Endothelial cell of umbilical vein (primary cell): ENCODE data around the gene CHN1.

Source experiments
- CTCF ChIP-seq, 2 donors: IDR thresholded peaks; 1 replicate in 1 of 2; 2 replicates in 1 of 2; pipeline ENCODE4 v1.5.1; 2011; ENCODE audit warnings: low read length in 2 of 2, mild to moderate bottlenecking in 2 of 2, moderate library complexity in 2 of 2, control low read depth in 1 of 2, inconsistent platforms in 1 of 2, low read depth in 1 of 2; ENCODE audit not compliant: insufficient read depth in 1 of 2; ENCODE audit errors: extremely low read depth in 1 of 2
- EZH2 ChIP-seq: IDR thresholded peaks from 2 replicates; pipeline ENCODE4 v1.6.1; 2012; ENCODE audit warnings: borderline replicate concordance, low read depth, mild to moderate bottlenecking, moderate library complexity, low read length, inconsistent platforms; ENCODE audit not compliant: severe bottlenecking

DNA sequence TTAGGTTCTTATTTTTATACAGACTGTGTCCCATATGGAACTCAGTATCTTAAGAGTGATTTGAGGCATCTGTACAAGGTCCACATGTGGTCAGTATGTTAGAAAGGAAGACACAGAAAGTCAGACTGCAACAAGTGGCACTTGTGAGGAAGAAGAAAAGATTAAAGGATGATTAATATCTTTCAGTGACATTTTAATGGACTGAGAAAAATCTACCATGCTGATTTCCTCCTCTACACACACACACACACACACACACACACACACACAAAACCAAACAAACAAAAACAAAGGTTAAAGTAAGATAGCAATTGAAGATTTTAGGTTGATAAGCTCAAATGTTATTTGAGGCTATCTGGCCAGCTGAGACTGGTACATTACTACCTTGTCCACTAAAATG is 146.4 kb downstream of the CHN1 start:
- TF ChIP-seq EZH2 (no peak), CTCF (IDR thresholded peaks at IDR 0.05; ENCODE audit: extremely low read depth in 1 of 2, insufficient read depth in 1 of 2, low read depth in 1 of 2, low read length in 2 of 2) (no peak)
